Vagina (tissue), 2 donors: ENCODE results near the gene CLEC18B. TPM values are rescaled to one million over a fixed set of nuclear protein-coding genes. Genes with fewer than 3 reads are reported as not detected.
"Not testable (repeated sequence)": the region's sequence is repeated elsewhere in the genome, so short reads cannot be mapped to it uniquely, and the experiment has no call there.

Source experiments
- DNase-seq, 2 donors: peaks; one replicate each; pipeline ENCODE4 v3.0.0-alpha.2; 2017; ENCODE audit errors: extremely low spot score in 2 of 2
- H3K27ac ChIP-seq: fragments of 200-600 bp; sonication (generic); one replicate; pipeline ENCODE4 v1.5.1; 2019
- H3K27me3 ChIP-seq: fragments of 200-600 bp; sonication (generic); one replicate; pipeline ENCODE4 v1.5.1; 2019
- H3K36me3 ChIP-seq, 2 donors: fragments of 200-600 bp; sonication (generic); one replicate each; pipeline ENCODE4 v1.5.1; 2017 to 2019
- H3K4me1 ChIP-seq: fragments of 200-600 bp; sonication (generic); one replicate; pipeline ENCODE4 v1.5.1; 2019
- H3K4me3 ChIP-seq, 2 donors: fragments of 200-600 bp; sonication (generic); 1 replicate in 1 of 2; 2 replicates in 1 of 2; pipeline ENCODE4 v1.5.1; 2016 to 2019
- H3K9me3 ChIP-seq: fragments of 200-600 bp; sonication (generic); one replicate; pipeline ENCODE4 v1.5.1; 2019
- POLR2A ChIP-seq, 2 donors: fragments of 450-650 bp; IDR thresholded peaks; one replicate each; pipeline ENCODE4 v1.6.1; 2017; ENCODE audit warnings: antibody characterized with exemption in 2 of 2, mild to moderate bottlenecking in 2 of 2, moderate library complexity in 2 of 2
- POLR2AphosphoS5 ChIP-seq, 2 donors: sonication (generic); formaldehyde crosslinking; IDR thresholded peaks; one replicate each; pipeline ENCODE4 v1.9.0; 2017; ENCODE audit warnings: antibody characterized with exemption in 2 of 2, mild to moderate bottlenecking in 2 of 2, low read depth in 1 of 2; ENCODE audit not compliant: insufficient read depth in 1 of 2
- intact Hi-C: fragments of 100-400 bp; cut with DNase I; formaldehyde crosslinking; loops from one replicate; pipeline ENCODE4 v1.15.1; 2023
- total RNA-seq: library from RNA; depleted of rRNA; stranded (reverse); fragments of >200 nt; gene quantifications from one replicate; pipeline ENCODE4 v1.2.3, GENCODE V29; 2016
- TF ChIP-seq, protein P1 (sequence below), 3 experiments: fragments of 450-650 bp in 2 of 3; fragments of 200-600 bp in 1 of 3; sonication (generic) in 1 of 3; IDR thresholded peaks; one replicate each; pipeline ENCODE4 v1.5.1; 2017 to 2019; ENCODE audit warnings: antibody characterized with exemption in 3 of 3, mild to moderate bottlenecking in 2 of 3, moderate library complexity in 2 of 3

The CLEC18B gene
- total RNA-seq, 1 donor from 2014 or later = 6.4 TPM

DNA sequence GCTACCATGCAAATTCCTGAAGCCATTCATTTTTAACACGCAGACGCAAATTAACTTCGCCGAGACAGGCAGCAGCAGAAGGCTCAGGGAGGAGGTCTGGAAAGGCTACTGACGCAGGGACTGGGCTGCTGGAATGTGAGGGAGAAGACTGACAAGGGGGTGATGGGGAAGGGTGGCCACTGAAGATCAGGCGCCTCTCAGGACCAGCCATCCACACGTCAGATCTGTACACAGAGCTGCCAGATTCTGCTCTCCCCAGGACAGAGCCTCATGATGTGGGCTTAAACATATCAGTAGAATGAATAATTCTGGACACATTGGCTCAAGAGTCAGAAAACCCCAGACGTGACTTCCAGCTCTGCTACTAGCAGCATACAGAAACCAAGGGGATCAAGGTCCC lies 25.6 kb upstream of the CLEC18B start:
- TF ChIP-seq POLR2A (IDR thresholded peaks at IDR 0.05) = no peak
- no peak for TF ChIP-seq POLR2AphosphoS5 (IDR thresholded peaks at IDR 0.05; ENCODE audit: insufficient read depth in 1 of 2, low read depth in 1 of 2)
- TF ChIP-seq, protein P1, sequence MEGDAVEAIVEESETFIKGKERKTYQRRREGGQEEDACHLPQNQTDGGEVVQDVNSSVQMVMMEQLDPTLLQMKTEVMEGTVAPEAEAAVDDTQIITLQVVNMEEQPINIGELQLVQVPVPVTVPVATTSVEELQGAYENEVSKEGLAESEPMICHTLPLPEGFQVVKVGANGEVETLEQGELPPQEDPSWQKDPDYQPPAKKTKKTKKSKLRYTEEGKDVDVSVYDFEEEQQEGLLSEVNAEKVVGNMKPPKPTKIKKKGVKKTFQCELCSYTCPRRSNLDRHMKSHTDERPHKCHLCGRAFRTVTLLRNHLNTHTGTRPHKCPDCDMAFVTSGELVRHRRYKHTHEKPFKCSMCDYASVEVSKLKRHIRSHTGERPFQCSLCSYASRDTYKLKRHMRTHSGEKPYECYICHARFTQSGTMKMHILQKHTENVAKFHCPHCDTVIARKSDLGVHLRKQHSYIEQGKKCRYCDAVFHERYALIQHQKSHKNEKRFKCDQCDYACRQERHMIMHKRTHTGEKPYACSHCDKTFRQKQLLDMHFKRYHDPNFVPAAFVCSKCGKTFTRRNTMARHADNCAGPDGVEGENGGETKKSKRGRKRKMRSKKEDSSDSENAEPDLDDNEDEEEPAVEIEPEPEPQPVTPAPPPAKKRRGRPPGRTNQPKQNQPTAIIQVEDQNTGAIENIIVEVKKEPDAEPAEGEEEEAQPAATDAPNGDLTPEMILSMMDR (IDR thresholded peaks at IDR 0.05) = no peak
- no peak for DNase-seq
- Histone ChIP-seq H3K36me3 (peaks cover 0 to 10% of the 10 kb centered on the region in 2 donors), H3K4me1 (peaks cover 45% of the 10 kb centered on the region), H3K4me3 (no peak overlapping the region), H3K9me3 (no peaks in the 10 kb centered on the region), H3K27me3 (no peaks in the 10 kb centered on the region), H3K27ac (peak overlapping the region; percentile 92)
- intact Hi-C loops = no loop called here

DNA sequence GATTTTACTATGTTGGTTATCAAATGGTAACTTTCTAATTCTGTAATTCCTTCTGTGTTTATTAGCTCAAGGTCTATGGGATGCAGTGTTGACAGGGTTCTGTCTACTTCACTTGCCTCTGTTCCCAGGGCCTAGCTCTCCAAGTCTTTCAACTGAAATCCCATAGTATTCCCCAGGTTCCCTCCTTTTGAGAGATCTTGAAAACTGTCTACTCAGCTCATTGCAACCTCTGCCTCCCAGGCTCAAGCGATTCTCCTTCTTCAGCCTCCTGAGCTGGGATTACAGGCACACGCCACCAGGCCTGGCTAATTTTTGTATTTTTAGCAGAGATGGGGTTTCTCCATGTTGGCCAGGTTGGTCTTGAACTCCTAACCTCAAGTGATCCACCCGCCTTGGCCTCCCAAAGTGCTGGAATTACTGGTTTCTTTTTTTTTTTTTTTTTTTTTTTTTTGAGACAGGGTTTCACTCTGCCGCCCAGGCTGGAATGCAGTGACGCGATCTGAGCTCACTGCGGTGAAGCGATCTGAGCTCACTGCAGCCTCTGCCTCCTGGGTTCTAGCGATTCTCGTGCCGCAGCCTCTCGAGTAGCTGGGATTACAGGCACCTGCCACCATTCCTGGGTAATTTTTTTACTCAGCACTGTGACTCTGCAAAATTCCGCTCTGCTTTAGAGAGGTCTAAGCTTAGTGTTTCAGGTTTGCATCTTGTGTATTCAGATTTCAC lies 22.5 kb upstream of the CLEC18B start:
- H3K36me3 ChIP-seq, DNase-seq, H3K4me3 ChIP-seq, H3K27me3 ChIP-seq, intact Hi-C loops, H3K27ac ChIP-seq, H3K9me3 ChIP-seq: not testable (repeated sequence)
- H3K4me1 ChIP-seq = peaks cover 22% of the 10 kb centered on the region

DNA sequence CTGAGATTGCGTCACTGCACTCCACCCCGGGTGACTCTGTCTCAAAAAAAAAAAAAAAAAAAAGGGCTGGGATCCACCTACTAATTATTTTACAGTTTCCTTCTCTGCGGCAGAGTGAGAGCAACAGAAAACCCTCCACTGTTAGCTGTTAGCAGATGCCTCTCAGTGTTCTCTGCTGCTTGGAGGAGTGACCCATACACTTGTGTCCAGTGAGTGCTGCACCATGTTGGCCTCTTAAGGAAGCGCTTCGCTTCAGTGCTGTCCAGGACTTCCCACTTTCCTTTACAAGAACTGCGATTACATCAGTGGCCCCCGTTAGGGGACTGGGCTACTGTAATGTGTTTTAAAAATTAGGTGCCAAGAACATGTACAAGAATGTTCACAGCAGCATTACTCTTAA lies 18.4 kb upstream of the CLEC18B start:
- H3K36me3 ChIP-seq = peaks cover 0 to 4% of the 10 kb centered on the region in 2 donors
- no peaks in the 10 kb centered on the region for H3K9me3 ChIP-seq
- intact Hi-C loops = no loop called here
- no peaks in the 10 kb centered on the region for H3K4me1 ChIP-seq
- no peaks in the 10 kb centered on the region for H3K27me3 ChIP-seq
- H3K4me3 ChIP-seq = no peak overlapping the region
- TF ChIP-seq, protein P1 (IDR thresholded peaks at IDR 0.05) = no peak
- no peak for DNase-seq
- H3K27ac ChIP-seq = no peak overlapping the region

DNA sequence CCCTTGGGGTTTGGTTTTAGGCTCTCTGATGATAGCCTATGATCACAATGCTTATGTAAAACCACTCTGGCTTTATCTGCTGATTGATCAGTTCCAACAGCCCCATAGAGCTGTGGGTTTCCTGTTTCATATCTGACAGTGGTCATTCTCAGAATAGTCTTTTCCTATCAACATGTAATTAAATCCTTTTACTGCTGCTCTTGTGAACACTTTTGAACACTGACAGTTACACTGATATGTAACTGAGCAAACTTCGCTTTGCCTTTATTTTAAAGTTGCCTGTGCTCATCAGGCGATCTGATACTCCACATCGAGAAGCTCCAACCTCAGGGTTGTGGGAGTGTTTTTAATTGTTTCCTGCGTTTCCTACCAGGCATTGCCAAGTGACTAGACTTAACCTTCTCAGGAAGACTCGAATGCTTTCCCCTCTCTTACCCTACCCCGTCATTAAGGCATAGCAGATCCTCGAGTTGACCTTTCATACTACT lies 17.3 kb upstream of the CLEC18B start:
- DNase-seq = no peak
- Histone ChIP-seq H3K4me3 (no peak overlapping the region), H3K36me3 (peaks cover 0 to 4% of the 10 kb centered on the region in 2 donors), H3K27ac (no peak overlapping the region), H3K4me1 (no peaks in the 10 kb centered on the region), H3K27me3 (no peaks in the 10 kb centered on the region), H3K9me3 (no peaks in the 10 kb centered on the region)
- TF ChIP-seq, protein P1 (IDR thresholded peaks at IDR 0.05) = no peak
- TF ChIP-seq POLR2A (IDR thresholded peaks at IDR 0.05) (no peak), POLR2AphosphoS5 (IDR thresholded peaks at IDR 0.05; ENCODE audit: insufficient read depth in 1 of 2, low read depth in 1 of 2) (no peak)
- intact Hi-C loops = no loop called here

DNA sequence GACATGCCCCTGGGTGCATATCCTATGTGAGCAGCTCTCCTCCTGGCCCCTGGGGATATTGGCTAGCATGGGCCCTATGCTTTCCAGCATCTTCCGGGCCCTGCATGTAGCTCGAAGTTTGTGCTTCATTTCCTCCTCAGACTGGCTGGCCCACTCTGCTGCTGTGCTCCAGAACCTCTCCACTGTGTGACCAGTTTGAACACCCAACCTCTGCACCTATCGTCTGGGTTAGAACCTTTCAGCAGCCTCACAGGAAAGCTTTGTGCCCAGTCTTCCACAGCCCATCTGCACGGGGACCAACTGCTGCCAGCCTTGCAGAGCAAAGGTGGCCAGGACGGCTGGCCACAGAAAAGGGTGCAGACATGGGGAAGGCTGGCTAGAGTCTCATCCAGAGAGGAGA lies 10.2 kb upstream of the CLEC18B start:
- DNase-seq = no peak
- no peak overlapping the region for H3K27ac ChIP-seq
- intact Hi-C loops = no loop called here
- H3K4me3 ChIP-seq = no peak overlapping the region
- H3K27me3 ChIP-seq = no peaks in the 10 kb centered on the region
- no peak for TF ChIP-seq POLR2AphosphoS5 (IDR thresholded peaks at IDR 0.05; ENCODE audit: insufficient read depth in 1 of 2, low read depth in 1 of 2)
- TF ChIP-seq, protein P1 (IDR thresholded peaks at IDR 0.05) = no peak
- TF ChIP-seq POLR2A (IDR thresholded peaks at IDR 0.05) = no peak
- no peaks in the 10 kb centered on the region for H3K9me3 ChIP-seq
- H3K36me3 ChIP-seq = no peaks in the 10 kb centered on the region
- no peaks in the 10 kb centered on the region for H3K4me1 ChIP-seq
